ENCODE data around the gene DCHS1. TPM values are rescaled to one million over a fixed set of nuclear protein-coding genes. Genes with fewer than 3 reads are reported as not detected.
A peak's percentile ranks its signal among the peaks of the same experiment; 100 is the strongest.

DCHS1 gene
- total and polyA plus RNA-seq, 2 of the 13 experiments (the other 11 are each of a cell fraction or from before 2014, with no cell fraction given): under 0.01 to 0.03 TPM

DNA sequence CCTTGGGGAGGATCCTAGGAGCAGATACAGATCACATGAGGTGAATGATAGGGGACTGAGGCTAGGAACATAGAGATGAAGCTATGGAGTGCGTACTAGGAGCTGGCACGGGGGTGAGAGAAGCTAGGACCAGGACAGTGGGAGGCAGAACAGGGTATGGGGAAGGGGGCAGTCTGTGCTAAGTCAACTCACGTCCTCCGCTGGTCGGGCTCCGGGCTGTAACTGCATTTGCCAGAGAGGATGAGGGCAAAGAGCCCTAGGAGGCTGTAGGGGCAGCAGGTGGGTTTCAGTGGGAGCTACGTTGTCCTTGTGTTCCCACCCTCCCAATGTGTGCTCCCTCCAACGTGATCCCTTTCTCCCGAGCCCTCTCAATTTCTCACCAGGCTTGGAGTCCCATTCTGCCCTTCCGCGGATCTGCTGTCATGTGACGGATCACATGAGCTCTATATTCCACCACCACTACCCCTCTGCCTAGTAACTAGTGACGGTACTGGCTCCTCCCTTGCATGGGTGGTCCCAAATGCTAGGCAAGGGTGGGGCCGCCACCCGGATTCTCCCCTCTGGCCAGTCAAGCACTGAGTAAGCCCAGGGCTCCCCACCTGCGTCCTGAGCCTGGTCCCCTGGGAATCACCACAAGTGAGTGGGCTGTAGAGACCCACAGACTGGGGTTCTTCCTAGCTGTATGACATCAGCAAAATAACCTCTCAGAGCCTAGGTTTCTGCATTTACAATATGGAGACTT, 36.4 kb downstream of the DCHS1 start, which contains the start of gene TPP1 (continued):
- TF ChIP-seq, protein P1, sequence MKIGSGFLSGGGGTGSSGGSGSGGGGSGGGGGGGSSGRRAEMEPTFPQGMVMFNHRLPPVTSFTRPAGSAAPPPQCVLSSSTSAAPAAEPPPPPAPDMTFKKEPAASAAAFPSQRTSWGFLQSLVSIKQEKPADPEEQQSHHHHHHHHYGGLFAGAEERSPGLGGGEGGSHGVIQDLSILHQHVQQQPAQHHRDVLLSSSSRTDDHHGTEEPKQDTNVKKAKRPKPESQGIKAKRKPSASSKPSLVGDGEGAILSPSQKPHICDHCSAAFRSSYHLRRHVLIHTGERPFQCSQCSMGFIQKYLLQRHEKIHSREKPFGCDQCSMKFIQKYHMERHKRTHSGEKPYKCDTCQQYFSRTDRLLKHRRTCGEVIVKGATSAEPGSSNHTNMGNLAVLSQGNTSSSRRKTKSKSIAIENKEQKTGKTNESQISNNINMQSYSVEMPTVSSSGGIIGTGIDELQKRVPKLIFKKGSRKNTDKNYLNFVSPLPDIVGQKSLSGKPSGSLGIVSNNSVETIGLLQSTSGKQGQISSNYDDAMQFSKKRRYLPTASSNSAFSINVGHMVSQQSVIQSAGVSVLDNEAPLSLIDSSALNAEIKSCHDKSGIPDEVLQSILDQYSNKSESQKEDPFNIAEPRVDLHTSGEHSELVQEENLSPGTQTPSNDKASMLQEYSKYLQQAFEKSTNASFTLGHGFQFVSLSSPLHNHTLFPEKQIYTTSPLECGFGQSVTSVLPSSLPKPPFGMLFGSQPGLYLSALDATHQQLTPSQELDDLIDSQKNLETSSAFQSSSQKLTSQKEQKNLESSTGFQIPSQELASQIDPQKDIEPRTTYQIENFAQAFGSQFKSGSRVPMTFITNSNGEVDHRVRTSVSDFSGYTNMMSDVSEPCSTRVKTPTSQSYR (CRISPR knock-in tag; IDR thresholded peaks at IDR 0.05; ENCODE audit: borderline replicate concordance): no peak
- peak; percentile 83 for TF ChIP-seq BHLHE40 (IDR thresholded peaks at IDR 0.05; ENCODE audit: low read length)
- TF ChIP-seq GATA4 (IDR thresholded peaks at IDR 0.05; ENCODE audit: borderline replicate concordance, low read depth): no peak
- TF ChIP-seq HMG20A (CRISPR knock-in tag; IDR thresholded peaks at IDR 0.05; ENCODE audit: borderline replicate concordance): no peak
- no peak for TF ChIP-seq ZNF577 (CRISPR knock-in tag; IDR thresholded peaks at IDR 0.05; ENCODE audit: borderline replicate concordance, low read depth)
- 0 out of 2 replicates have a peak, but pooled peaks have one; percentile 39 for TF ChIP-seq ZNF230 (CRISPR knock-in tag; IDR thresholded peaks at IDR 0.05)
- peak; percentile 100 for TF ChIP-seq RFXAP (CRISPR knock-in tag; IDR thresholded peaks at IDR 0.05; ENCODE audit: borderline replicate concordance)
- TF ChIP-seq, protein P2, sequence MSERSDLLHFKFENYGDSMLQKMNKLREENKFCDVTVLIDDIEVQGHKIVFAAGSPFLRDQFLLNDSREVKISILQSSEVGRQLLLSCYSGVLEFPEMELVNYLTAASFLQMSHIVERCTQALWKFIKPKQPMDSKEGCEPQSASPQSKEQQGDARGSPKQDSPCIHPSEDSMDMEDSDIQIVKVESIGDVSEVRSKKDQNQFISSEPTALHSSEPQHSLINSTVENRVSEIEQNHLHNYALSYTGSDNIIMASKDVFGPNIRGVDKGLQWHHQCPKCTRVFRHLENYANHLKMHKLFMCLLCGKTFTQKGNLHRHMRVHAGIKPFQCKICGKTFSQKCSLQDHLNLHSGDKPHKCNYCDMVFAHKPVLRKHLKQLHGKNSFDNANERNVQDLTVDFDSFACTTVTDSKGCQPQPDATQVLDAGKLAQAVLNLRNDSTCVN (CRISPR knock-in tag; IDR thresholded peaks at IDR 0.05; ENCODE audit: borderline replicate concordance): no peak
- TF ChIP-seq, protein P3, sequence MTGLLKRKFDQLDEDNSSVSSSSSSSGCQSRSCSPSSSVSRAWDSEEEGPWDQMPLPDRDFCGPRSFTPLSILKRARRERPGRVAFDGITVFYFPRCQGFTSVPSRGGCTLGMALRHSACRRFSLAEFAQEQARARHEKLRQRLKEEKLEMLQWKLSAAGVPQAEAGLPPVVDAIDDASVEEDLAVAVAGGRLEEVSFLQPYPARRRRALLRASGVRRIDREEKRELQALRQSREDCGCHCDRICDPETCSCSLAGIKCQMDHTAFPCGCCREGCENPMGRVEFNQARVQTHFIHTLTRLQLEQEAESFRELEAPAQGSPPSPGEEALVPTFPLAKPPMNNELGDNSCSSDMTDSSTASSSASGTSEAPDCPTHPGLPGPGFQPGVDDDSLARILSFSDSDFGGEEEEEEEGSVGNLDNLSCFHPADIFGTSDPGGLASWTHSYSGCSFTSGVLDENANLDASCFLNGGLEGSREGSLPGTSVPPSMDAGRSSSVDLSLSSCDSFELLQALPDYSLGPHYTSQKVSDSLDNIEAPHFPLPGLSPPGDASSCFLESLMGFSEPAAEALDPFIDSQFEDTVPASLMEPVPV (CRISPR knock-in tag; IDR thresholded peaks at IDR 0.05): no peak
- no peak for TF ChIP-seq ZSCAN22 (CRISPR knock-in tag; IDR thresholded peaks at IDR 0.05)
- no peak for TF ChIP-seq SSRP1 (CRISPR knock-in tag; IDR thresholded peaks at IDR 0.05)
- TF ChIP-seq ZNF614 (CRISPR knock-in tag; IDR thresholded peaks at IDR 0.05; ENCODE audit: borderline replicate concordance): peak; percentile 57; the same call in 1 of the 2 replicates
- no peak for TF ChIP-seq PLRG1 (conservative IDR thresholded peaks at IDR 0.05)
- TF ChIP-seq, protein P4, sequence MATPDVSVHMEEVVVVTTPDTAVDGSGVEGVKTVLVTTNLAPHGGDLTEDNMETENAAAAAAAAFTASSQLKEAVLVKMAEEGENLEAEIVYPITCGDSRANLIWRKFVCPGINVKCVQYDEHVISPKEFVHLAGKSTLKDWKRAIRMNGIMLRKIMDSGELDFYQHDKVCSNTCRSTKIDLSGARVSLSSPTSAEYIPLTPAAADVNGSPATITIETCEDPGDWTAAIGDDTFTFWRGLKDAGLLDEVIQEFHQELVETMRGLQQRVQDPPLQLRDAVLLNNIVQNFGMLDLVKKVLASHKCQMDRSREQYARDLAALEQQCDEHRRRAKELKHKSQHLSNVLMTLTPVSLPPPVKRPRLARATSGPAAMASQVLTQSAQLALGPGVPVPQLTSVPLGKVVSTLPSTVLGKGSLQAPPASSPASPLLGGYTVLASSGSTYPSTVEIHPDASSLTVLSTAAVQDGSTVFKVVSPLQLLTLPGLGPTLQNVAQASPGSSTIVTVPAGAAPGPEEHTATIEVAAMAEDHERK (CRISPR knock-in tag; IDR thresholded peaks at IDR 0.05; ENCODE audit: low read depth): no peak
- TF ChIP-seq, protein P5, sequence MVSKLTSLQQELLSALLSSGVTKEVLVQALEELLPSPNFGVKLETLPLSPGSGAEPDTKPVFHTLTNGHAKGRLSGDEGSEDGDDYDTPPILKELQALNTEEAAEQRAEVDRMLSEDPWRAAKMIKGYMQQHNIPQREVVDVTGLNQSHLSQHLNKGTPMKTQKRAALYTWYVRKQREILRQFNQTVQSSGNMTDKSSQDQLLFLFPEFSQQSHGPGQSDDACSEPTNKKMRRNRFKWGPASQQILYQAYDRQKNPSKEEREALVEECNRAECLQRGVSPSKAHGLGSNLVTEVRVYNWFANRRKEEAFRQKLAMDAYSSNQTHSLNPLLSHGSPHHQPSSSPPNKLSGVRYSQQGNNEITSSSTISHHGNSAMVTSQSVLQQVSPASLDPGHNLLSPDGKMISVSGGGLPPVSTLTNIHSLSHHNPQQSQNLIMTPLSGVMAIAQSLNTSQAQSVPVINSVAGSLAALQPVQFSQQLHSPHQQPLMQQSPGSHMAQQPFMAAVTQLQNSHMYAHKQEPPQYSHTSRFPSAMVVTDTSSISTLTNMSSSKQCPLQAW (CRISPR knock-in tag; IDR thresholded peaks at IDR 0.05): 0 out of 2 replicates have a peak, but pooled peaks have one; percentile 30
- TF ChIP-seq ZBTB38 (CRISPR knock-in tag; IDR thresholded peaks at IDR 0.05): peak; percentile 52; the same call in 1 of the 2 replicates
- TF ChIP-seq STAT5B (CRISPR knock-in tag; IDR thresholded peaks at IDR 0.05): no peak
- TF ChIP-seq ZNF207 (IDR thresholded peaks at IDR 0.05; ENCODE audit: borderline replicate concordance): no peak
- peak; percentile 62; the same call in 1 of the 2 replicates for TF ChIP-seq KAT7 (CRISPR knock-in tag; IDR thresholded peaks at IDR 0.05; ENCODE audit: borderline replicate concordance)
- no peak for TF ChIP-seq REXO4 (CRISPR knock-in tag; IDR thresholded peaks at IDR 0.05; ENCODE audit: borderline replicate concordance)
- TF ChIP-seq ZNF670 (CRISPR knock-in tag; IDR thresholded peaks at IDR 0.05; ENCODE audit: borderline replicate concordance): no peak
